Neural cell (in vitro differentiated cells): ENCODE measurements around the gene IFNGR2. TPM values are rescaled to one million over a fixed set of nuclear protein-coding genes. Genes with fewer than 3 reads are reported as not detected.

Experiments used
- H2AFZ ChIP-seq: fragments of 200-600, 300-800 bp; sonication (generic), shearing (Covaris generic); 2 replicates; pipeline ENCODE4 v1.6.0; 2014; ENCODE audit warnings: low read depth, mild to moderate bottlenecking, antibody characterized with exemption, low read length, moderate library complexity
- H3F3A ChIP-seq: fragments of 200-600 bp; shearing (Covaris generic); 2 replicates; pipeline ENCODE4 v1.6.1; 2016; ENCODE audit warnings: mild to moderate bottlenecking, moderate library complexity, mixed read lengths, antibody characterized with exemption, low read length; ENCODE audit not compliant: insufficient read depth, poor library complexity, severe bottlenecking
- H3K27ac ChIP-seq: fragments of 200-600, 300-800 bp; sonication (generic), shearing (Covaris generic); 2 replicates; pipeline ENCODE4 v1.5.1; 2014; ENCODE audit warnings: mild to moderate bottlenecking, low read length, moderate library complexity
- H3K27me3 ChIP-seq: fragments of 300-800, 200-600 bp; sonication (generic), shearing (Covaris generic); 2 replicates; pipeline ENCODE4 v1.6.0; 2014; ENCODE audit warnings: mild to moderate bottlenecking, low read depth, low read length, moderate library complexity; ENCODE audit not compliant: insufficient read depth
- H3K36me3 ChIP-seq: fragments of 300-800, 200-600 bp; sonication (generic), shearing (Covaris generic); 2 replicates; pipeline ENCODE4 v1.5.1; 2014; ENCODE audit warnings: mild to moderate bottlenecking, antibody characterized with exemption, low read length, moderate library complexity; ENCODE audit not compliant: insufficient read depth
- H3K4me2 ChIP-seq: fragments of 300-800, 200-600 bp; sonication (generic), shearing (Covaris generic); 2 replicates; pipeline ENCODE4 v1.6.0; 2014; ENCODE audit warnings: mild to moderate bottlenecking, low read length
- H3K4me3 ChIP-seq: fragments of 300-800, 200-600 bp; sonication (generic), shearing (Covaris generic); 2 replicates; pipeline ENCODE4 v1.5.1; 2014; ENCODE audit warnings: mild to moderate bottlenecking, low read length, moderate library complexity
- H3K79me2 ChIP-seq: fragments of 200-600 bp; shearing (Covaris generic); replicated peaks from 2 replicates; pipeline ENCODE4 v1.6.0; 2014; ENCODE audit warnings: mild to moderate bottlenecking, low read length, moderate library complexity; ENCODE audit not compliant: insufficient read depth
- H3K9ac ChIP-seq: fragments of 300-800, 200-600 bp; sonication (generic), shearing (Covaris generic); 2 replicates; pipeline ENCODE4 v1.6.1; 2016; ENCODE audit warnings: mild to moderate bottlenecking, low read length, mixed read lengths
- H3K9me2 ChIP-seq: fragments of 200-600 bp; shearing (Covaris generic); 2 replicates; pipeline ENCODE4 v1.6.1; 2016; ENCODE audit warnings: mild to moderate bottlenecking, low read length, mixed read lengths; ENCODE audit not compliant: insufficient read depth
- H3K9me3 ChIP-seq: fragments of 200-600, 300-800 bp; sonication (generic), shearing (Covaris generic); 2 replicates; pipeline ENCODE4 v1.6.1; 2016; ENCODE audit warnings: mild to moderate bottlenecking, mixed run types, low read length, moderate library complexity, mixed read lengths
- H4K20me1 ChIP-seq: fragments of 200-600 bp; shearing (Covaris generic); 2 replicates; pipeline ENCODE4 v1.6.1; 2016; ENCODE audit warnings: mild to moderate bottlenecking, mixed run types; ENCODE audit not compliant: insufficient read depth
- EP300 ChIP-seq: fragments of 450-650 bp; conservative IDR thresholded peaks from 2 replicates; pipeline ENCODE4 v1.6.1; 2014; ENCODE audit warnings: antibody characterized with exemption, mild to moderate bottlenecking, moderate library complexity; ENCODE audit not compliant: poor library complexity, severe bottlenecking
- EZH2 ChIP-seq: fragments of 200-600, 300-800 bp; shearing (Covaris generic), sonication (generic); IDR thresholded peaks from 2 replicates; pipeline ENCODE4 v1.6.1; 2014; ENCODE audit warnings: antibody characterized with exemption, low read length, borderline replicate concordance, mild to moderate bottlenecking; ENCODE audit not compliant: insufficient read depth, poor library complexity, severe bottlenecking
- MXI1 ChIP-seq: fragments of 450-650 bp; conservative IDR thresholded peaks from 2 replicates; pipeline ENCODE4 v1.6.1; 2014; ENCODE audit warnings: antibody characterized with exemption, mild to moderate bottlenecking; ENCODE audit not compliant: poor library complexity, severe bottlenecking
- POLR2AphosphoS5 ChIP-seq: IDR thresholded peaks from 2 replicates; pipeline ENCODE4 v1.6.1; 2012
- RAD21 ChIP-seq: fragments of 450-650 bp; conservative IDR thresholded peaks from 2 replicates; pipeline ENCODE4 v1.6.1; 2014; ENCODE audit warnings: antibody characterized with exemption, mild to moderate bottlenecking, moderate library complexity
- SMC3 ChIP-seq: fragments of 450-650 bp; conservative IDR thresholded peaks from 2 replicates; pipeline ENCODE4 v1.6.1; 2014; ENCODE audit warnings: antibody characterized with exemption, mild to moderate bottlenecking, moderate library complexity; ENCODE audit not compliant: poor library complexity
- TAF1 ChIP-seq: IDR thresholded peaks from 2 replicates; pipeline ENCODE4 v1.6.1; 2012; ENCODE audit warnings: low read depth
- polyA plus RNA-seq: library from polyadenylated mRNA; depleted of rRNA; stranded (reverse); fragments of >200 nt; gene quantifications from 2 replicates; pipeline ENCODE4 v1.2.3, GENCODE V29; 2014
- TF ChIP-seq, protein P1 (sequence below): fragments of 450-650 bp; IDR thresholded peaks from 2 replicates; pipeline ENCODE4 v1.5.1; 2014; ENCODE audit warnings: antibody characterized with exemption, mild to moderate bottlenecking, moderate library complexity; ENCODE audit not compliant: poor library complexity, severe bottlenecking
- TF ChIP-seq, protein P2 (sequence below): IDR thresholded peaks from 2 replicates; pipeline ENCODE4 v1.6.1; 2012; ENCODE audit warnings: borderline replicate concordance

The IFNGR2 gene
- polyA plus RNA-seq, 1 donor from 2014 or later = 57.2 TPM

- Histone ChIP-seq H3K9me3 (no peaks in the 10 kb centered on the region), H3K4me2 (no peak overlapping the region), H3K9ac (no peak overlapping the region), H2AFZ (no peak overlapping the region), H3K27me3 (no peaks in the 10 kb centered on the region), H3K9me2 (no peaks in the 10 kb centered on the region), H4K20me1 (no peaks in the 10 kb centered on the region), H3K27ac (no peak overlapping the region), H3K79me2 (no peaks in the 10 kb centered on the region), H3K36me3 (no peaks in the 10 kb centered on the region), H3F3A (no peaks in the 10 kb centered on the region), H3K4me3 (no peak overlapping the region)
- no peak for TF ChIP-seq MXI1
- TF ChIP-seq, protein P1, sequence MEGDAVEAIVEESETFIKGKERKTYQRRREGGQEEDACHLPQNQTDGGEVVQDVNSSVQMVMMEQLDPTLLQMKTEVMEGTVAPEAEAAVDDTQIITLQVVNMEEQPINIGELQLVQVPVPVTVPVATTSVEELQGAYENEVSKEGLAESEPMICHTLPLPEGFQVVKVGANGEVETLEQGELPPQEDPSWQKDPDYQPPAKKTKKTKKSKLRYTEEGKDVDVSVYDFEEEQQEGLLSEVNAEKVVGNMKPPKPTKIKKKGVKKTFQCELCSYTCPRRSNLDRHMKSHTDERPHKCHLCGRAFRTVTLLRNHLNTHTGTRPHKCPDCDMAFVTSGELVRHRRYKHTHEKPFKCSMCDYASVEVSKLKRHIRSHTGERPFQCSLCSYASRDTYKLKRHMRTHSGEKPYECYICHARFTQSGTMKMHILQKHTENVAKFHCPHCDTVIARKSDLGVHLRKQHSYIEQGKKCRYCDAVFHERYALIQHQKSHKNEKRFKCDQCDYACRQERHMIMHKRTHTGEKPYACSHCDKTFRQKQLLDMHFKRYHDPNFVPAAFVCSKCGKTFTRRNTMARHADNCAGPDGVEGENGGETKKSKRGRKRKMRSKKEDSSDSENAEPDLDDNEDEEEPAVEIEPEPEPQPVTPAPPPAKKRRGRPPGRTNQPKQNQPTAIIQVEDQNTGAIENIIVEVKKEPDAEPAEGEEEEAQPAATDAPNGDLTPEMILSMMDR = no peak
- TF ChIP-seq RAD21 = no peak
- no peak for TF ChIP-seq EP300
- no peak for TF ChIP-seq TAF1
- no peak for TF ChIP-seq SMC3
- TF ChIP-seq, protein P2, sequence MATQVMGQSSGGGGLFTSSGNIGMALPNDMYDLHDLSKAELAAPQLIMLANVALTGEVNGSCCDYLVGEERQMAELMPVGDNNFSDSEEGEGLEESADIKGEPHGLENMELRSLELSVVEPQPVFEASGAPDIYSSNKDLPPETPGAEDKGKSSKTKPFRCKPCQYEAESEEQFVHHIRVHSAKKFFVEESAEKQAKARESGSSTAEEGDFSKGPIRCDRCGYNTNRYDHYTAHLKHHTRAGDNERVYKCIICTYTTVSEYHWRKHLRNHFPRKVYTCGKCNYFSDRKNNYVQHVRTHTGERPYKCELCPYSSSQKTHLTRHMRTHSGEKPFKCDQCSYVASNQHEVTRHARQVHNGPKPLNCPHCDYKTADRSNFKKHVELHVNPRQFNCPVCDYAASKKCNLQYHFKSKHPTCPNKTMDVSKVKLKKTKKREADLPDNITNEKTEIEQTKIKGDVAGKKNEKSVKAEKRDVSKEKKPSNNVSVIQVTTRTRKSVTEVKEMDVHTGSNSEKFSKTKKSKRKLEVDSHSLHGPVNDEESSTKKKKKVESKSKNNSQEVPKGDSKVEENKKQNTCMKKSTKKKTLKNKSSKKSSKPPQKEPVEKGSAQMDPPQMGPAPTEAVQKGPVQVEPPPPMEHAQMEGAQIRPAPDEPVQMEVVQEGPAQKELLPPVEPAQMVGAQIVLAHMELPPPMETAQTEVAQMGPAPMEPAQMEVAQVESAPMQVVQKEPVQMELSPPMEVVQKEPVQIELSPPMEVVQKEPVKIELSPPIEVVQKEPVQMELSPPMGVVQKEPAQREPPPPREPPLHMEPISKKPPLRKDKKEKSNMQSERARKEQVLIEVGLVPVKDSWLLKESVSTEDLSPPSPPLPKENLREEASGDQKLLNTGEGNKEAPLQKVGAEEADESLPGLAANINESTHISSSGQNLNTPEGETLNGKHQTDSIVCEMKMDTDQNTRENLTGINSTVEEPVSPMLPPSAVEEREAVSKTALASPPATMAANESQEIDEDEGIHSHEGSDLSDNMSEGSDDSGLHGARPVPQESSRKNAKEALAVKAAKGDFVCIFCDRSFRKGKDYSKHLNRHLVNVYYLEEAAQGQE = no peak
- TF ChIP-seq EZH2 = no peak
- no peak for TF ChIP-seq POLR2AphosphoS5
Observed at GRCh38 chr21:33364830-33365229, 38.4 kb upstream of the IFNGR2 start.

DNA sequence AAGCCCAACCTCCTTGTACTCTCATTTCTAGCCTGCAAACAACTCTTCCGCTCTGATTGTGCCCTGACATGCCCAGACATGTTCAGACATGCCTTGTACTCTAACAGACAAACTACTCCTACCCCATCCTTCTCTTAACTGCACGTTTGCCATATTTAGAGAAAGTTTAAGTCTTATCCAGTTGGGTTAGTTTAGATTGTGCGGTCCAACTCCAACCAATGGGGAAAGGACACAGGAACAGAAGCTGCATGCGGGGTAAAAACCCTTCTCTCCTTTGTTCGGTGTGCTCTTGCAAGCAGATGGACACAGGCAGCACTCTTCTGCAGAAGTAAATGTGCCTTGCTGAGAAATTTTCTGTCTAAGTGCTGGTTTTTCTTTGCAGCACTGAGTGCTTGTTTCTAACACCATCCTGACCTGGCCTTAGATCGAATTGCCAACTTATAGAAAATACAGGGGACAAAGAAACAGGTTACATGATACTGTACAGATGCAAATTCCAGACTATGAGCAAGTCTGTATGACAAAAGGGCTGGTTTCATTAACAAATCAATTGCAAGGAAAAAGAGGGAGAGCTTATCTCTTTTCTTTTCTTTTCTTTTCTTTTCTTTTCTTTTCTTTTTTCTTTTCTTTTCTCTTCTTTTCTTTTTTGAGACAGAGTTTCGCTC, 35.8 kb upstream of the IFNGR2 start:
- Histone ChIP-seq H3F3A (no peaks in the 10 kb centered on the region), H3K9ac (no peak overlapping the region), H4K20me1 (no peaks in the 10 kb centered on the region), H3K4me3 (no peak overlapping the region), H3K9me3 (no peaks in the 10 kb centered on the region), H3K27ac (no peak overlapping the region), H3K4me2 (no peak overlapping the region), H3K79me2 (no peaks in the 10 kb centered on the region), H3K9me2 (no peaks in the 10 kb centered on the region), H3K27me3 (no peaks in the 10 kb centered on the region), H3K36me3 (no peaks in the 10 kb centered on the region), H2AFZ (no peak overlapping the region)
- TF ChIP-seq, protein P1 = no peak
- no peak for TF ChIP-seq SMC3
- TF ChIP-seq EZH2 = no peak
- no peak for TF ChIP-seq MXI1
- TF ChIP-seq POLR2AphosphoS5 = no peak
- TF ChIP-seq RAD21 = no peak
- TF ChIP-seq EP300 = no peak
- TF ChIP-seq, protein P2 = no peak
- TF ChIP-seq TAF1 = no peak
